Naive thymus-derived CD4-positive, alpha-beta T cell (primary cell): Measurements from ENCODE around the gene AMBN. TPM values are rescaled to one million over a fixed set of nuclear protein-coding genes. Genes with fewer than 3 reads are reported as not detected.
A peak's percentile ranks its signal among the peaks of the same experiment; 100 is the strongest.

Experiments used
- ATAC-seq: fragments of 150-1000 bp; cut with Tn5 transposase; 2 replicates; pipeline ENCODE4 v1.10.0; 2021; ENCODE audit warnings: mild to moderate bottlenecking, moderate library complexity
- CTCF ChIA-PET: fragments of 350-600 bp; sonication (Branson Sonifier 250); formaldehyde crosslinking; loops from one replicate; lab custom pipeline; 2021; ENCODE audit warnings: antibody characterized with exemption; lab: Charles Lee
- POLR2A ChIA-PET: fragments of 350-600 bp; sonication (Branson Sonifier 250); formaldehyde crosslinking; loops from one replicate; lab custom pipeline; 2021; ENCODE audit warnings: antibody characterized with exemption, inconsistent platforms; lab: Charles Lee
- DNase-seq, 9 donors: peaks; one replicate each; pipeline versions ENCODE4 v3.0.0 to v3.0.0-alpha.2; 2020 to 2022; ENCODE audit warnings: mixed read lengths in 1 of 9
- H3K27ac ChIP-seq: one replicate; pipeline ENCODE4 v1.7.0; 2013; ENCODE audit warnings: mild to moderate bottlenecking, low read depth, low read length, moderate library complexity
- H3K27me3 ChIP-seq, 2 donors: one replicate each; pipeline ENCODE4 v1.7.0; 2013; ENCODE audit warnings: low read length in 2 of 2, mild to moderate bottlenecking in 2 of 2, moderate library complexity in 2 of 2; ENCODE audit not compliant: control insufficient read depth in 2 of 2, insufficient read depth in 2 of 2
- H3K36me3 ChIP-seq, 3 experiments: 1 replicate in 2 of 3; 2 replicates in 1 of 3; pipeline ENCODE4 v1.7.0; 2013; ENCODE audit warnings: low read length in 3 of 3, mild to moderate bottlenecking in 3 of 3, moderate library complexity in 1 of 3; ENCODE audit not compliant: insufficient read depth in 3 of 3, control insufficient read depth in 2 of 3
- H3K4me1 ChIP-seq, 2 donors: one replicate each; pipeline ENCODE4 v1.7.0; 2013; ENCODE audit warnings: low read length in 2 of 2, mild to moderate bottlenecking in 2 of 2, moderate library complexity in 1 of 2; ENCODE audit not compliant: control insufficient read depth in 2 of 2, insufficient read depth in 2 of 2
- H3K4me3 ChIP-seq: 2 replicates; pipeline ENCODE4 v1.7.0; 2013; ENCODE audit warnings: mild to moderate bottlenecking, low read length
- H3K9me3 ChIP-seq, 3 experiments: 1 replicate in 2 of 3; 2 replicates in 1 of 3; pipeline ENCODE4 v1.7.0; 2013; ENCODE audit warnings: low read length in 3 of 3; ENCODE audit not compliant: control insufficient read depth in 2 of 3
- H3K27ac Mint-ChIP-seq, 9 donors: one replicate each; pipeline ENCODE4 v1.8.0; 2020 to 2022; ENCODE audit warnings: mixed read lengths in 9 of 9, mild to moderate bottlenecking in 8 of 9, moderate library complexity in 5 of 9, inconsistent platforms in 2 of 9
- H3K27me3 Mint-ChIP-seq, 5 donors: one replicate each; pipeline ENCODE4 v1.8.0; 2021 to 2022; ENCODE audit warnings: mixed read lengths in 5 of 5, mild to moderate bottlenecking in 1 of 5
- H3K36me3 Mint-ChIP-seq, 5 donors: one replicate each; pipeline ENCODE4 v1.8.0; 2020 to 2022; ENCODE audit warnings: mixed read lengths in 5 of 5, mild to moderate bottlenecking in 3 of 5, inconsistent platforms in 1 of 5
- H3K4me1 Mint-ChIP-seq, 7 donors: one replicate each; pipeline ENCODE4 v1.8.0; 2020 to 2022; ENCODE audit warnings: mixed read lengths in 7 of 7, mild to moderate bottlenecking in 3 of 7, inconsistent platforms in 1 of 7
- H3K4me3 Mint-ChIP-seq, 10 donors: one replicate each; pipeline ENCODE4 v1.8.0; 2020 to 2022; ENCODE audit warnings: mild to moderate bottlenecking in 10 of 10, mixed read lengths in 10 of 10, moderate library complexity in 6 of 10, inconsistent platforms in 2 of 10
- H3K9me3 Mint-ChIP-seq, 11 donors: one replicate each; pipeline ENCODE4 v1.8.0; 2020 to 2022; ENCODE audit warnings: mixed read lengths in 11 of 11, mild to moderate bottlenecking in 4 of 11, inconsistent platforms in 1 of 11, moderate library complexity in 1 of 11
- intact Hi-C, 2 donors: fragments of 100-400 bp; cut with micrococcal nuclease; formaldehyde crosslinking; loops; one replicate each; pipeline ENCODE4 v1.15.1; 2023
- polyA plus RNA-seq, 2 donors: library from polyadenylated mRNA; unstranded; fragments of 300-500 nt; fragmentation: Illumina TruSeq; gene quantifications; one replicate each; pipeline ENCODE4 v1.2.3, GENCODE V29; 2021
- total RNA-seq, 6 experiments: library from RNA in 5 of 6; stranded (reverse) in 5 of 6; gene quantifications; 1 replicate in 5 of 6; 2 replicates in 1 of 6; pipeline ENCODE4 v1.2.3 and lab custom pipeline; 2021 to 2026

Gene AMBN
- total and polyA plus RNA-seq, 7 experiments from 2014 or later: not detected

DNA sequence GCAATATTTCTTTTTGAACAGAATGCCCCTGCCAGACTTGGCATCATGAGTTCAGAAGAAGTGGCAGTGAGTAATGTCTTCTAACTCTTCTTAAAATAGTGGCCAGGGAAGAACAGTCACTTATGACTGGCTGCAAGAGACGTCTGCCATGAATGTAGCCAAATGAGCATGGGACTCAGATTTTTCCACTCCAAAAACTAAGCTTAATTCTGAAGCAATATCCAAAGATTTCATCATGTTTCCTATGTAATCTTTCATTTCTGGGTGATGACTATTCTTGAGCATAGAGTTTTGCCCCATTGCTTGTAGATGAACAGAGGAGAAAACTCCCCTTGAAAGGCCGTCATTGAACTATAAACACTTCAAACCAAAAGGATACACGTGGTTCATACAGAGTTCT is 11.8 kb downstream of the AMBN start:
- no peaks in the 10 kb centered on the region for H3K36me3 ChIP-seq
- peaks cover 3 to 16% (median 15%) of the 10 kb centered on the region in 5 donors for H3K27me3 Mint-ChIP-seq
- no peaks in the 10 kb centered on the region for H3K36me3 Mint-ChIP-seq
- intact Hi-C loops: loop anchor here in 1 of 2 donors (5.0 kb wide), 1 partner anchor 1863 kb away; no protein-coding TSS in a partner anchor
- ChIA-PET POLR2A (no interaction called here), CTCF (interaction anchor here (1.2 kb wide), 1 partner anchor 10 kb away, joined by 3 read pairs; no protein-coding TSS in a partner anchor)
- no peak for ATAC-seq
- no peaks in the 10 kb centered on the region for H3K4me1 ChIP-seq
- no peak overlapping the region for H3K4me3 Mint-ChIP-seq
- no peak for DNase-seq
- H3K4me3 ChIP-seq: no peak overlapping the region
- no peaks in the 10 kb centered on the region for H3K9me3 ChIP-seq
- H3K9me3 Mint-ChIP-seq: no peaks in the 10 kb centered on the region
- H3K27ac ChIP-seq: no peak overlapping the region
- H3K27ac Mint-ChIP-seq: no peak overlapping the region
- peaks cover 0 to 4% (median 0%) of the 10 kb centered on the region in 7 donors for H3K4me1 Mint-ChIP-seq
- no peaks in the 10 kb centered on the region for H3K27me3 ChIP-seq

DNA sequence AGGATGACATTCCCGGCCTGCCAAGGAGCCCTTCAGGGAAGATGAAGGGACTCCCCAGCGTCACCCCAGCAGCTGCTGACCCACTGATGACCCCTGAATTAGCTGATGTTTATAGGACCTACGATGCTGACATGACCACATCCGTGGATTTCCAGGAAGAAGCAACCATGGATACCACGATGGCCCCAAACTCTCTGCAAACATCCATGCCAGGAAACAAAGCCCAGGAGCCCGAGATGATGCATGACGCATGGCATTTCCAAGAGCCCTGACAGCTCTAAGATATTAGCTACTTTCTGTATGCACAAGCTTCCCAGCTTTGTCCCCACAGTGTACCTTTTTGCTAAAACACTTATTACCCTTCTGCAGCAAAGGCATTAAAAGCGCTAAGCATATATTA is 14.4 kb downstream of the AMBN start:
- intact Hi-C loops: no loop called here
- no peak overlapping the region for H3K4me3 Mint-ChIP-seq

GRCh38 chr4:70607334-70607853 is 15.3 kb downstream of the AMBN start:
- H3K4me1 Mint-ChIP-seq: no peaks in the 10 kb centered on the region
- no peak for ATAC-seq
- no peaks in the 10 kb centered on the region for H3K36me3 Mint-ChIP-seq
- Histone ChIP-seq H3K9me3 (no peaks in the 10 kb centered on the region), H3K4me1 (no peaks in the 10 kb centered on the region), H3K36me3 (no peaks in the 10 kb centered on the region), H3K27me3 (no peaks in the 10 kb centered on the region), H3K27ac (no peak overlapping the region), H3K4me3 (no peak overlapping the region)
- no peak overlapping the region for H3K27ac Mint-ChIP-seq
- intact Hi-C loops: no loop called here
- H3K9me3 Mint-ChIP-seq: no peaks in the 10 kb centered on the region
- ChIA-PET CTCF (interaction anchor here (1.1 kb wide), 1 partner anchor 9 kb away, joined by 3 read pairs; no protein-coding TSS in a partner anchor), POLR2A (no interaction called here)
- peaks cover 15 to 35% (median 22%) of the 10 kb centered on the region in 5 donors for H3K27me3 Mint-ChIP-seq
- no peak overlapping the region for H3K4me3 Mint-ChIP-seq
- DNase-seq: no peak

More for the DNA sequence above, 14.4 kb downstream of the AMBN start:
- Mint-ChIP-seq H3K27ac (no peak overlapping the region), H3K27me3 (peaks cover 14 to 28% (median 16%) of the 10 kb centered on the region in 5 donors), H3K4me1 (peaks cover 0 to 3% (median 0%) of the 10 kb centered on the region in 7 donors), H3K9me3 (no peaks in the 10 kb centered on the region), H3K36me3 (no peaks in the 10 kb centered on the region)
- Histone ChIP-seq H3K27me3 (no peaks in the 10 kb centered on the region), H3K4me3 (no peak overlapping the region), H3K27ac (no peak overlapping the region), H3K9me3 (no peaks in the 10 kb centered on the region), H3K36me3 (no peaks in the 10 kb centered on the region), H3K4me1 (no peaks in the 10 kb centered on the region)
- DNase-seq (no peak), ATAC-seq (no peak)
- ChIA-PET CTCF (no interaction called here), POLR2A (no interaction called here)

DNA sequence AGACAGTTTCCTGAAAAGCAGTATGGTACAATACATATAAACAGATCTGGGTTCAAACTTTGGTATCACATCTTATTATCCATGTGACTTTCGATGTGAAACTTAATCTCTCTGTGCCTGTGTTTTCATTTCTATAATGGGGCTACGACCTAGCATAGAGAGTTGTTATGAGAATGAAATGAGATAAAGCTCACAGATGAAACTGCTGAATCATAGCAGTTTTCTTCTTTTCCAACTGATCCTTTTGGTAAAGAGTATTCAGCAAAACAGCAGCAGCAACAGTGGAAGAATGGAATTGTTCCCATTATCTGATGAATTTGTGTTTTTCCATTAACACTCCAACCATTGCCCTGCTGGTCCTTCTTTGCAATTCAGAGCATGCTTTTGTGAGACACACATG is 16.3 kb downstream of the AMBN start:
- Histone ChIP-seq H3K4me1 (no peaks in the 10 kb centered on the region), H3K9me3 (no peaks in the 10 kb centered on the region), H3K4me3 (no peak overlapping the region), H3K36me3 (no peaks in the 10 kb centered on the region), H3K27ac (no peak overlapping the region), H3K27me3 (no peaks in the 10 kb centered on the region)
- Mint-ChIP-seq H3K27me3 (peaks cover 15 to 44% (median 25%) of the 10 kb centered on the region in 5 donors), H3K4me3 (no peak overlapping the region), H3K36me3 (no peaks in the 10 kb centered on the region), H3K27ac (no peak overlapping the region), H3K4me1 (peaks cover 0 to 8% (median 2%) of the 10 kb centered on the region in 7 donors), H3K9me3 (no peaks in the 10 kb centered on the region)
- intact Hi-C loops: no loop called here
- DNase-seq (no peak), ATAC-seq (no peak)
- ChIA-PET POLR2A (no interaction called here), CTCF (no interaction called here)

DNA sequence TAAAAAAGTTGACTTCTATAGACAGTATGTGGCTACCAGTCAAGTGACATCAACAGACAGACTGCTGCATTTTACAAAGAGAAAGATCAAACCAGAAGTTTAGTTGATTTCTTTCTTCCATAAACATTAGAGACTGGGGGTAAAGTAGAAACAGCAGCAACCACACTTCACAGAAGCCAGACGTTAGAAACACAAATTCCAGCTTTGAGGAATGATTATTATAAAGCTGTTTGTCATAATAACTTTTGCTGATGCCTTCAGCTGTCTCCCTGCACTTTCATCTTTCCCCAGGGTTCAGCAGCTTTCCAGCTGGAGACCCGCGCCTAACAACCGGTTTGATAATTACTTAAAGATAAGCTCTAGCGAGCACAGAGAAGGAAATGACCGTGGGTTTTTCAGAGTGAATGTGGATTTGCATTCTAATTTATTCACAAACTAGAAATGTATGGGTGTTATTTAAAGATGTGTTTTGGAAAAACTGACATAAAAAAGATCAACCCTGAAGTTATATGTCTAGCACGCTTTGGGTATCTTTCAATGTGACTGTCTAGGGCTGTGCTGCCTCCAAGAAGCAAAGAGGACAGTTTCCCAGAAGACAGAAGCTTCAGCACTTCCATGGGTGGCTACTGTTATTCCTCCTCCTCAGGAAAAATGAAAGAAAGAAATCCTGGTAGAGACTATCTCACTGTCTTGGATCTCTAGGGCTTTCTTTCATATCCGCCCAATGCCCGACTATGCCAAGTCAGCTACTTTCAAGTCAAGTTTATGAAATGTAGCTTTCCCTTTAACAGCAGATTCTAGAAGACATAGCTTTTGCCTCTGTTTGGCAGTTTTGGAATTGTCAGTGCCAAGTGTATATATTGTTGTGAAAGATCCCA is 21.5 kb downstream of the AMBN start:
- H3K4me1 Mint-ChIP-seq: peaks cover 3 to 16% (median 5%) of the 10 kb centered on the region in 7 donors
- no peak overlapping the region for H3K27ac Mint-ChIP-seq
- H3K27me3 Mint-ChIP-seq: peaks cover 11 to 37% (median 22%) of the 10 kb centered on the region in 5 donors
- H3K9me3 Mint-ChIP-seq: no peaks in the 10 kb centered on the region
- no peaks in the 10 kb centered on the region for H3K36me3 ChIP-seq
- H3K27me3 ChIP-seq: no peaks in the 10 kb centered on the region
- DNase-seq (no peak), ATAC-seq (no peak)
- peak overlapping the region in 6 of 10 donors; percentile 5 to 45 (median 6) for H3K4me3 Mint-ChIP-seq
- H3K4me3 ChIP-seq: no peak overlapping the region
- H3K9me3 ChIP-seq: no peaks in the 10 kb centered on the region
- no peaks in the 10 kb centered on the region for H3K4me1 ChIP-seq
- CTCF ChIA-PET: interaction anchor here (0.6 to 0.8 kb wide), 2 partner anchors 9 to 218 kb away, joined by 3 read pairs; no protein-coding TSS in a partner anchor
- POLR2A ChIA-PET: no interaction called here
- intact Hi-C loops: no loop called here
- no peak overlapping the region for H3K27ac ChIP-seq
- H3K36me3 Mint-ChIP-seq: no peaks in the 10 kb centered on the region

GRCh38 chr4:70614184-70614555 is 22.1 kb downstream of the AMBN start:
- Histone ChIP-seq H3K4me3 (no peak overlapping the region), H3K27ac (no peak overlapping the region), H3K27me3 (no peaks in the 10 kb centered on the region), H3K36me3 (no peaks in the 10 kb centered on the region), H3K4me1 (no peaks in the 10 kb centered on the region), H3K9me3 (no peaks in the 10 kb centered on the region)
- H3K27me3 Mint-ChIP-seq: peaks cover 5 to 36% (median 22%) of the 10 kb centered on the region in 5 donors
- no peak for DNase-seq
- H3K9me3 Mint-ChIP-seq: no peaks in the 10 kb centered on the region
- ChIA-PET POLR2A (no interaction called here), CTCF (interaction anchor here (0.6 kb wide), 1 partner anchor 90 kb away, joined by 3 read pairs; no protein-coding TSS in a partner anchor)
- peaks cover 3 to 16% (median 5%) of the 10 kb centered on the region in 7 donors for H3K4me1 Mint-ChIP-seq
- peak; percentile 26 for ATAC-seq
- no peak overlapping the region for H3K4me3 Mint-ChIP-seq
- H3K36me3 Mint-ChIP-seq: no peaks in the 10 kb centered on the region
- intact Hi-C loops: no loop called here
- H3K27ac Mint-ChIP-seq: no peak overlapping the region
